ENCODE results near the gene MAGOH.
"Not testable (repeated sequence)": the region's sequence is repeated elsewhere in the genome, so short reads cannot be mapped to it uniquely, and the experiment has no call there.

Gene MAGOH

DNA sequence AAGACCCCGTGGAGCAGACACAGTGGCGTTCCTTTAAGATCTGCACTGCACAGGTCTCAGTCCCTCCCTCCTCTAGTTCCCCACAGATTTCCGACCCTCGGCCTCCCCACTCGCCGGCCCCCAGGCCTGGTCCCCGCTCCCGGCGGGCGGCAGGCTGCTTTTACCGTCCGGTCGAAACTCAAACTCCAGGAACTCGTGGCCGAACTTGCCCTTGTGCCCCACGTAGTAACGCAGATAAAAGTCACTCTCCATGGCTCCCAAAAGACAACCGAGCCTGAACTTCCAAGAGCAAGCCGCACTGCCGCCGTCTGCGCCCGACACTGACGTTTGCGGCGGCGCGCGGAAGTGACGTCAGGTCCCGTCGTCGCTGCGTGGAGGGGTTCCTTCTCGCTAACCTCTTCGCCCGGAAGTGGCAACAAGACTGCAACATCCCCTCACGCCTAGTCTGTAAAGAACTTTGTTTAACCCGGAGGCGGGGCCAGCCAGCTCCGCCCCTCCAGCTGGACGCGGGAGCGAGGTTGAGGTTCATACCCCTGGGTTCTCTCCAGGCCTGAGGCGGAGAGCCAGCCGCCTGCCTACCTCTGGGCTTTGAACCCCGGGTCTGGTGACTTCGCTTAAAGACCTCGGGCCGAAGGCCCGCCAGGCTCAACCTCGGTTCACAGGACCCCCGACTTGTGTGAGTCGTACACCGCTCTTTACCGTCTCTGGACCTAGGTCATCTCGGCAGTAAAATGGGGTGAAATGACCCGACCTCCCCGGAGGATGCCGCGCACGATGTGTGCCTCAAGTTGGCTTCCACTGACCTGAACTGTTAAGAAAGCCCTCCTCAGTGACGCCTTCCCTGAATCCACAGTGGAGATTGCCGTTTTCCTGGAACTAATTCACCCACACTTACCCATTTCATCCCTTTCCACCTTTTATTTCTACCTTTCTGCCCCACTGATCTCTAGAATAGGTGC is at the start of gene MAGOH:
Gene MAGOH (minus strand): TSS at position 322 of the 959 bp plus-strand sequence. CDS start 70 bp downstream, at position 252.
- DNase-seq: peak; percentile 94

DNA sequence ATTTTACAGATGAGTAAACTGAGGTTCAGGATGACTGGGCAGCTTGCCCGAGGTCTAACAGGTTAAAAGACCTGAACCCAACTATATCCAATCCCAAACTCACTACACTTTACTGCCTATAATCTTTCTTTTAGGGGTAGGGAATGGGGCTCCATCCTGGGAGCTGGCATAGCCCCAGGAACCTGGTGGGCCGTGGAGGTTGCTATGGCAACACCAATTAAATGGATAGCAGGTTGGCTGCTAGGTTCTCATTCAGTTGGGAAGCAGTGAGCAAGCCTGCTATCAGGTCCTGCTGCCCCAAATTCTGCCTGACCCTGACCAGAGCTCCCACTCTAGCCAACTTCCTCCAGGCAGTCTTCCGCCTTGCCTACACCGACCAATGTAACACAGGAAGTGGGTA is 48.6 kb upstream of the MAGOH start:
- DNase-seq: no peak

DNA sequence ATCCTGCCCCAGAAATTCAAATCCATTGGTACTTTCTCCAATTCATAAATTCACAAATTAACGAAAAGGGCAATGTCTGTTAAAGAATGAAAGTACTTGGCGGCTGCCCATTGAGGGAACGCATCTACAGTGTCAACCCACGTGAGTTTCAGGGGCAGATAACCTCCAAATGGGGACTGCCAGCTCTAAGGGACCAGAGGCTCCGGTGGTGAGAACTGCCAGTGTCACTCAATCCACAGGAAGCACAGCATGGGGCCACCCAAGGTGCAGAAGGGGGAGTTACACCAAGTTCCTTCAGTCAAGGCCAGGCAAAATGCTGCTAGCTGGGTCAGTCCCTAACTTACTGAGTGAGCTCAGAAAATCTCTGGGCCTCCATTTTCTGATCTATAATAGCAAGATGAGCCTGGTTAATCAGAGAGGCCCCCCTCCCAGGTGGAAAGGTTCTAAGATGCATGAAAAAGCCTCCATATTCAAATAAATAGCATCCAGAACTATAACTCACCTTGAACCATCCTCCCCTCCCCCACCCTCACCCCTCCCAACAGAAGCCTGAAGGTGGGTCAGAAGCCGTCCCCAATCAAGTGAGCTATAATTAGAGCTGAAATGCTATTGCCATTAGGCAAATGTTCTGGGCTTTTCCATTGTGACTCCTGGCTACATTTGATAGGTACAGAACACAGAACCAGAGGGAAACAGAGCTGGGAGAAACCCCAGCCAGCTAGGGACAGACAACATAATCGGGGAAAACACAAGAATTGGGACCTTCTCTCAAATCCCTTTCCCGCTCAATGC is 47.8 kb upstream of the MAGOH start:
- no peak for DNase-seq

DNA sequence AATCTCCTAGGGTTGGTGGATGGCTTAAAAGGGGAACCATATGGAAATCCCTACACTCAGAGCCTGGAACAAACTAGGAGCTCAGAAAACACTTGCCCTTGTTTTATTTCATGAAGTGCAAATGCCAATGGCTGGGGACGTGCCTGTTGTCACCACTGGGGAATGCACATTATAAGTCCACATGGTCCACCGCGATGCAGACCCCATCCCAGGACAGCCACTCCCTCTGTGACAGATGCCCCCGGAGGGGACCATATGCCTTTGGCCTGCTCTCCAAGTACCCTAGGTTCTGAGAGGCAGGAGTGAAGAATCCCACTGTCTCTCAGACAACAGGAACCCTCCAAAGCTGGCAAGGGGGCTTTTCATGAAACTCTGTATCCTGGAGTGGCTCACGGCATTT is 47.2 kb upstream of the MAGOH start:
- DNase-seq: no peak

DNA sequence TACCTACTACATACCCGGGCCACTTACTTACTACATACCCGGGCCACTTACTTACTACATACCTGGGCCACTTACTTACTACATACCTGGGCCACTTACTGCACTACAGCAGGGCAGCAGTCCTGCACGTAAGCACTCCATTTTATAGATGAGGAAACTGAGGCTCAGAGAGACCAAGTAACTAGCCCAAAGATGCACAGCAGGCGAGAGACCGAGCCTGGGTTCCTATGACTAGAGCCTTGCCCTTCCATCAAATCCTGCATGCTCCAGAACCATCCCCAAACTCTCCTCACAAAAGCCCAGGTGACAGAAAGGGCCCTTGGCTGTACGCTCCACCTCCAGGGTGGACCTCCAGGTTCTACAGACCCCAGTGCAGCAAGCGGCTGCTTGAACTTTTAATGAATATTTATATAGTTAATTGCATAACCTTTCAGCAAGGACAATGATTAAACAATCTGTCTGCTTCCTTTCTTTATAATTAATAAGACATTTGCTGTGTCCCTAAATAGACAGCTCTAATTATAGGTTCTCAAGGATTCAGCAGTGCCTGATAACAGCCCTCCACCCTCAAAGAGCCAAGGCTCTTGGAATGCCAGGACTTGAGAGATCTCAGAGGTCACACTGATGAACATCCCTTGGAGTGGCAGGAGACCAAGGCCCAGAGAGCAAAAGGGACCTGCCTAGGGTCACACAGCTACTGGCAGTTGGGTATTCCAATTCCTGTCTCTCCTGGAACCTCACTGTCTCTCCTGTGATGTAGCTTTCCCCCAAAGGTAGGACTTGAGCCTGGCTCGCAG is 46.1 kb upstream of the MAGOH start:
- no peak for DNase-seq

DNA sequence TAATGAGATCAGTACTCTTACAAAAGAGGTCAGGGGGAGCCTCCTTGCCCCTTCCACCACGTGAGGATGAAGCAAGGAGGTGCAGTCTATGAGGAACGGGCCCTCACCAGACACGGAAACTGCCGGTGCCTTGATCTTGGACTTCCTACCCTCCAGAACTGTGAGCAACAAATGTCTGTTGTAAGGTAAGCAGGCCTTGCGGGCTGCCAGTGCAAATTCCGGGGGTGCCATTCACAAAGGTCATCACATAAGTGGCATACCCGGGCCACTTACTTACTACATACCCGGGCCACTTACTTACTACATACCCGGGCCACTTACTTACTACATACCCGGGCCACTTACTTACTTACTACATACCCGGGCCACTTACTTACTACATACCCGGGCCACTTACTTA is 44.8 kb upstream of the MAGOH start:
- not testable (repeated sequence) for DNase-seq

DNA sequence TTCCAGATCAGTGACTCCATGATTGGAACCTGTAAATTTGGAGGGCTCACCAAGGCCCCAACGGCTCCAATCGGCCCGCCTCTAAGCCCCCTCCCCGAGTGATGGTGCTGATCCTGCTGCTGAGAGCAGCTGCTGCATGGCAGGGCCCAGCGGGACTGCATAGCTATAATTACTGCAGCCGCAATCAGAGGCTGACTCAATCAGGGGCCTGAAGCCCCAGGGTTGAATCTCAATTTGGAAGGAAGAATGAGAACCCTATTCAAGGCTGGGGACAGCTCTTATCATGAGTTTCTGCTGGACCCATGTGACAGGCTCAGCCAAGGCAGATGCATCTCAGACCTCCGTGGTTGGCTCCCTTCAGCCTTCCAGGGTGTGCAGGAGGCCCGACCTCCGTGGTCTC is 42.8 kb upstream of the MAGOH start:
- DNase-seq: no peak

DNA sequence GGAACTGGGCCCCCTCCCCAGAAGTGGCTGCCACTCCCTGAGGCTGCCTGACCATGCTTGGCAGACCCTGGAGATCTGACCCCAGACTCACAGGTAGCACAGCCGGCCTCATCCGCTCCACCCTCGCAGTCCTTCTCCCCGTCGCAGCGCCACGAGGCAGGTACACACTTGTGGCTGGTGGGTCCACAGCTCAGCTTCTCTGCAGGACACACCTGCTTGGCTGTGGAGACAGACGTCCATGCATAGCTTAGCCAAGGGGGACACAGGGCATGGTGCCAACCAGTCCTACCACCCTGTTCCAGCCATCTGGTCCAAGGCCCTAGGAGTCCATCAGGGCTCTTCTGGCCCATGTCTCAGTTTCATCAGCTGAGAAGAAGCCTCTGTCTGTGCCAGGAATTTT is 42.2 kb upstream of the MAGOH start:
- DNase-seq: no peak

DNA sequence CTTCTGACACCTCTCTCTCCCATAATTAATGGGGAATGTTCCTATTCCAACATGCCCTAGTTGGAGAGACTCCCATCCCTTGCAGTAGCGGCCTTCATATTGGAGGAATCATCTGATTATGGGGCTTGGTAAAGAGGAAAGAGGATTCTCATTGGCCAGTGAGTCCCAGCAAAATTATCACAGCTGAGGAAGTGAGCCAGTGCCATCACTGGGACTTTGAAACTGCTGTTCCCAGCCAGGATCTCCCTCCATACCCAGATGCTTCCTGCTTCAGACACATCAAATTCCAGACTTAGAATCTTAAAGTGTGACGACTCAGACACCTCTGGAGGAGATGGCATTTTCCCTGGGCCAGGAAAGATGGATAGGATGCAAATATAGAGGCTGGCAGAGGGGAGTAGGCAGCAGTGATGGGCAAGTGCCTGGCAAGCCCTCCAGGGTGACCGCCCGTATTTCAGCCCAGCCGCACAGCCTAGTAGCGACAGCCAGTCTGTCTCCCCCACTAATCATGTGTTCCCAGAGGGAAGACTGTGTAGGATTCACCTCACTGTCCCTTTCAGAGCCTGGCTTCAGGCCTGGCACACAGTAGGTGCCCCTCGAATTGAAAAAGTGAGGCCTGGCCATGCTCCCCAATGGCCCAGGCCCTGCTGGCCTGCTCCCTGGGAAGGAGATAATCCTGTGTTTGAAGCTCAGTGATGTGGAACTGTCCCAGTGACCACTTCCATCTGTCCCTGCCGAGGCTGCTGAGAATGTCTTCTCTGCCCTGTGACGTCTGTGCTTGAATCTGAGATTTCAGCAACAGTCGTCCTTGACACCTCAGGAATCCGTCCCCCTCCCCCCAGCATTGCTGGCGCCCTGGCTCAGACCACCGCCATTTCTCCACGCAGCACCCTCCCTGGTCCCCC is 41.2 kb upstream of the MAGOH start:
- DNase-seq: no peak

DNA sequence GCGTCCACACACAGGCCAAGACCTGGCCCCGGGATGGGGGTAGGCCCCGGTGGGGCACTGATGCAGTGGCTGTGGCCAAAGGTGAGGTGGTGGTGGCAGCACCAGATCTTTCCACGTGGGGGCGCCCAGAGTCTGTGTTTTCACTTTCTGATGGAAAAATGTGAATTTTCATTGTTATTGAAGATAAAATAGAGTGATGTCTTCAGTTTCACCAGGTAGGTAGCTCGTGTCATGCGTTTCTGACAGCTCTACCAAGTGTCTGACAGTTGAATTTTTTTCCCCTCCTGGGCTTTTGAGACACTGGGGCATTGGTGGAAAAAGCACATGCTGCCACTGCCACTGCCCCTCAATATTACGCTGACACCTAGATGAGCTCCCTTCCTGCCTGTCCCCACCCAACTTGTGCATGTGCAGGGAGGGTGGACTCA is 40.0 kb upstream of the MAGOH start:
- DNase-seq: peak; percentile 77

DNA sequence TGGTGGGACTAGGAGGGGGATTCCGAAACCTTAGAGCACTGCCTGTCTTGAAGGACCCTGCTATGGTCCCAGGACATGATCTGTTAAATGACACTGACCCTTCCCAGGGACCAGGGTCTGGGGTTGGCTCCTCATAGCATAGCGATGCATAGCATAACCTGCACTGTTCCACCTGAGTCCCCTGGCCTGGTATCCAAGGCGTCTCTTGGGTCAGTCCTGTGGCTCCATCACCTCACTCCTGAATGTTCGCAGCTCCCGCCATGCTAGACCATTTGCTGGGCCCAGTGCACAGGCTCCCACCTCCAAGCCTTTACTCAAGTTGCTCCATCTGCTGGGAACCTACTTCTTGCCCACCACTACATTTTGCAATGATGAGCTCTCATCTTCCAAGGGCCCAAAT is 39.0 kb upstream of the MAGOH start:
- no peak for DNase-seq

DNA sequence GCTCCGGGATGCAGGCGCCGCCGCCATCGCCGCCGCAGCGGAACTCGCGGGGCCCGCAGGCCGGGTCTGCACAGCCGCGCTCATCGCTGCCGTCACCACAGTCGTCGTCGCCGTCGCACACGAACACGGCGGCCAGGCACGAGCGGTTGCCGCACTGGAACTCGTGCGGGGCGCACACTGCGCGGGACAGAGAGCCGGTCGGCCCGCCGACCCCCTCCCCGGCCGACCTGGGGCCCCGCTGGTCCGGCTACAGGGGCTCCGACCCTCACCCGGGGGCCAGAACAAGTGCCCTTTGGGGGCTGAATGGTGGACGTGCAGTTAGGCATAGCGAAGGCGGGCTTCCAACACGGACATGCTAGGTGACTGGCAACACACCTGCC is 38.6 kb upstream of the MAGOH start:
- no peak for DNase-seq

DNA sequence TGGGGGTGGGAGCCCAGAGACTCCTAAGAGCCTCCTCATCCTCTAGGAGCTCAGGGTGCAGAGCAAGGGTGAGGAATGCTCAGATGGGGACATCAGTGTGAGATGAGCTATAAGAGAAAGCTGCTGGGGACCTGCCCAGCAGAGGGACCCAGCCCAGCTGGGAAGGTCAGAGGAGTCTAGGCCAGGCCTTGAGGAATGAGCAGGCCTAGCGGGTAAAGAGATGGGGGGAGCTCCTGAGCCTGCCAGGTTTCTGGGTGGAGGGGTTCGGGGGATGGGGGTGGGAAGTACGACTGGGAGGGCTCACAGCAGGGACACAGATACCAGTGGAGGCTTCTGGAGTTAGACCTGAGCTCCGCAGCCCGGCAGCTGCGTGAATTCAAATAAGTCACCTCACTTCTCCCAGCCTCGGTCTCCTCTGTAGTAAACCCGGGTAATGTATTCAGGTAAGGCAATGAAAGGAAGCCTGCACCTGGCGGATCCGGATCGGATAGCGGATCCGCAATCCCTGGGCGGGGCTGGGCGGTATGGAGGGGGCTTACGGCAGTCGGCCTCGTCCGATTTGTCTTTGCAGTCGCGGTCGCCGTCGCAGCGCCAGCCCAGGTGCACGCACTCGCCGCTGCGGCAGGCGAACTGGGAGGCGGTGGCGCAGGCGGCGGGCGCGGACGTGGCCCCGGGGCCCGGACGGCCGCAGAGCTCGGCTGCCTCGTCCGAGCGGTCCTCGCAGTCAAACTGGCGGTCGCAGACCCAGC is 38.0 kb upstream of the MAGOH start:
- DNase-seq: no peak

DNA sequence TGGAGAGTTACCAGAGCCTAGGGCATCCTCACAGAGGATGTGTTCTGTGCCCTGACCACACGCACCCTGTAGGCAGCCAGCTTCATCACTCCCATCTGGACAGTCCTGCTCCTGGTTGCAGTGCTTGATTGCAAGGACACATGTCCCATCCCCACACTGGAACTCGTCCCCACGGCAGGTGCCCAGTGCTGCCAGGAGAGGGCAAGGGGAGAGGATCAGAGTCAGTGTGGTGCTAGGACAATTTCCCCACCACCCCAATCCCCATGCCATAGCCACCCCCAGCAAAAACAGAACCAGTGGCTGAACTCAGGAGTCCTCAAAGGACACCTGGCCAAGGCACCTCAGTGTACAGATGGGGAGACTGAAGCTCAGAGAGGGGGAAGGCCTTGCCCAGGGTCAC is 37.2 kb upstream of the MAGOH start:
- DNase-seq: no peak

DNA sequence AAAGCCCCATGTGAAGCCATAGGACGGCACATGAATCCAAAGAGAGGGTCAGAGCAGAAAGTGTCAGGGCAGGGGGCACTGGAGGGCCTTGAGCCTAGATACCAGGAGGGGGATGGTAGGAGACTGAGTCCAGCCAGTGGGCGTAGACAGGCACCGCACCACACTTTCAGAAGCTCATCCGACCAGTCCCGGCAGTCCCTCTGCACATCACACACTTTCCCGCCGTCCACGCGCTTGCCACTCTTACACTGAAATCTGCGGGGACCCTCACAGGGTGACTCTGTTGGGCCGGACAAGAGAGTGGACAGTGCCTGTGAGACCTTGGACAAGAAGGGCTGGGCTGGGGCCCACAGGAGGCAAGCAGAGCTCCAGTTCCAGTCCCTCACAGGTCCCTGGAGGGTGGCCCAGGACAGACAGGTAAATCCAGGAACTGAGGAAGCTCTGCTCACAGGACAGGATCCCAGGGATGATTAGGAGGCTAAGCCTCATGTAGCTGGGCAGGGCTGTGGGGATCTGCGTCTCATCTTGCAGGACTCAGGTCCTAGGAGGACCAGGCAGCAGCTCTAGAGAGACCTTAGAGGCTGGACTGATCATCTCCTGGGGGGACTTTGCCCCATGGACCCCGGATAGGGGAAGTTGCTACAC is 36.3 kb upstream of the MAGOH start:
- no peak for DNase-seq

DNA sequence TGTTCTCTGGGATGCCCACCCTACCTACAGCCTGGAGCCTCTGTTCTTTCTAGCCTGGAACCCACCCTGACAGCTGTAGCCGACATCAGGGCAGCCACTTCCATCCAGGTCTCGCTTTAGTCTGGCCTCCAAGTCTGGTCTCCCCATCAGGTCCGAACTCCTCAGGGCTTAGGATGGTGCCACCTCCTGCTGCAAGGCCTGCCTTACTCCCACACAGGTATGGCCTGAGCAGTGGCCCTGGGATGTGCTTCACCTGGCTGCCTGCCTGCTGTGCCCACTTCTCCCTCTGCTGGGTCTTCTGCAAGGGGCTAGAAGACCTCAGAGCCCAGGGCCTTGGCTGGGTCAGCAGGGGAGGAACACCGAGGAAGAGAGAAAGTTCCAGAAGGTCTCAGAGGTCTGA is 35.7 kb upstream of the MAGOH start:
- DNase-seq: no peak

DNA sequence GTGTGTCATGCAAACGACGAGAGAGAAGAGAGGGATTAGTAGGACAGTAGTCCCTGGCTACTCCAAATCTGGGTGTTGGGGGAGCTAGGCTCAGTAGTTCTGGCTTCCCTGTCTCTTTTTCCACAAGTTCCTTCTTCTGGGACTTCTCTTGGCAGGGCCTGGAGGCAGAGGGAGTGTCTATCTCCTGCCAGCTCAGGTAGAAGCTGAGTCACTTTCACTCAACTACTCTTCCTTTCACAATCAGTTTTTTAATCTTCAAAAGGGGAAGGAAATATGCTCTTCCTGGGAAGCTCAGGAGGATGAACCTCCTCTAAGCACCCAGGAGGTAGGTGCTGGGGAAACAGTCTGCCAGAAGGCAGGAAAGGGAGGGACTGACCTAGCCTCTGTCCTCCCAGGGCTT is 35.2 kb upstream of the MAGOH start:
- DNase-seq: no peak

DNA sequence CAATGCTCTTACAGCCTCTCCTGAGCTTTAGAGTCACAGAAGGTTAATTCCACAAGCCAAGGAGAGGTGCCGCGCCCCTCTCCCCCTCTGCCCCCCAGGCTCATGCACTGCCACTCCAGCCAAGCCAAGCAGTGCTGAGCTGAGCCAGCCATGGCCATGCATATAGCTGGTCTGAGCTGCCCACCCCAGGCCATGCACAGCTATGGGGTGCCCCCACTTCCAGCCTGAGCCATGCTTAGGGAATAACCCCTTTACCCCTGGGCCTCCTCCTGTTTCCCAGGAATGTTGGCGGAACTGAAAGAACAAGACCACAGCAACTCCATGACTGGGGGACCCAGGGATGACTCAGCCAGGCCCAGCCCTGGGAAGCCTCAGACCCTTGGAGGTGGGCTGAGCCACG is 34.0 kb upstream of the MAGOH start:
- no peak for DNase-seq

DNA sequence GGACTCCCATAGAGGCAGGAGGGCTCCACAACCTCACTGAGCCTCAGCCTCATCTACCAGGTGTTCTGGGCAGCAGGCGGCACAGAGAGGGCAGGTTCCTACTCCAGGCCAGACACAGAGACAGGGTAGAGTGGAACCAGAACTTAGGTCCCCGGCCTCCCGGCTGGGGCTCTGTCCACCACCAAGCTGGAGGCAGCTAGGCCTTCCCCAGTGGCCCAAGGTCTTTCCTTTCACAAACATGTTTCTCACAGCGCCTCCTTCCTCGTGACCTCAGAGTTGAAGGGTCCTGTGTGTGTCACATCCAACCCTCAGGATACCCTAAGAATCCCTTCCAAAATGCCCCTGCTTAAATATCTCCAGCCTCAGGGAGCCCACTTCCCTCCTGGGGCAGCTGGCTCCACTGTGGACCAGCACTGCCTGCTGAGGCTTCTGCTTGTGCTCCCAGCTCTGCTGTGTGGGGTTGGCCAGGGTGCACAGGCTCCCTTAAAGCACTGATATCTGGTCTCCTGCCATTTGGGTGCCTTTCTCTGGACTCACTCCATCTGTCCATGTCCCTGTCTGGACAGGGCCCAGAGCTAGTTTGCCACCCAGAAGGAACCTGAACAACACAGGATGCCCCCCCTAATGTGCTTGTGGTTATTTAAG is 33.2 kb upstream of the MAGOH start:
- DNase-seq: no peak

DNA sequence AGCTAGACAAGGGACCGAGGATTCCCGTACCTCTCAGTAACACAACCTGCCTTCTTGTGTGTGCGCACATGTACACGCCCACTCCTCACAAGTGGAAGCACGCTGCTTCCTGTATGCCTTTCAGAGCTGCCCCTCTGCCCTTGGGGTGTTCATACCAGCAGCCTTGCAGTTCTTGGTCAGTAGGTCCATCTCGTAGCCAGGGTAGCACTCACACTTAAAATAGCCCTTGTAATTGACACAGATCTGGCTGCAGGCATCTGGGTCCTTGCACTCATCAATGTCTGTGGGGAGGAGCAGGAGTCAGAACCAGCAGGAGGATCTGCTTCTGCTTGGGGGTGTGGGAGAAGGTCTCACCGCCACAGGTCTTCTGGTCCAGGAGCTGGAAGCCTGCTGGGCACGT is 32.6 kb upstream of the MAGOH start:
- DNase-seq: no peak
